Muscle of back (tissue), 11 donors: ENCODE results near the gene PLXNA2. TPM values are rescaled to one million over a fixed set of nuclear protein-coding genes. Genes with fewer than 3 reads are reported as not detected.

Source experiments
- DNase-seq, 3 donors: peaks; one replicate each; pipeline versions ENCODE4 v3.0.0 to v3.0.0-alpha.2; 2013
- polyA plus RNA-seq, 10 donors: library from polyadenylated mRNA; unstranded; fragments of 120-200 nt; gene quantifications; one replicate each; pipeline ENCODE4 v1.2.1, GENCODE V29; 2013; ENCODE audit not compliant: insufficient read length in 10 of 10

The PLXNA2 gene
- polyA plus RNA-seq, 10 donors = 22.9 to 37.9 (median 30.8) TPM

DNA sequence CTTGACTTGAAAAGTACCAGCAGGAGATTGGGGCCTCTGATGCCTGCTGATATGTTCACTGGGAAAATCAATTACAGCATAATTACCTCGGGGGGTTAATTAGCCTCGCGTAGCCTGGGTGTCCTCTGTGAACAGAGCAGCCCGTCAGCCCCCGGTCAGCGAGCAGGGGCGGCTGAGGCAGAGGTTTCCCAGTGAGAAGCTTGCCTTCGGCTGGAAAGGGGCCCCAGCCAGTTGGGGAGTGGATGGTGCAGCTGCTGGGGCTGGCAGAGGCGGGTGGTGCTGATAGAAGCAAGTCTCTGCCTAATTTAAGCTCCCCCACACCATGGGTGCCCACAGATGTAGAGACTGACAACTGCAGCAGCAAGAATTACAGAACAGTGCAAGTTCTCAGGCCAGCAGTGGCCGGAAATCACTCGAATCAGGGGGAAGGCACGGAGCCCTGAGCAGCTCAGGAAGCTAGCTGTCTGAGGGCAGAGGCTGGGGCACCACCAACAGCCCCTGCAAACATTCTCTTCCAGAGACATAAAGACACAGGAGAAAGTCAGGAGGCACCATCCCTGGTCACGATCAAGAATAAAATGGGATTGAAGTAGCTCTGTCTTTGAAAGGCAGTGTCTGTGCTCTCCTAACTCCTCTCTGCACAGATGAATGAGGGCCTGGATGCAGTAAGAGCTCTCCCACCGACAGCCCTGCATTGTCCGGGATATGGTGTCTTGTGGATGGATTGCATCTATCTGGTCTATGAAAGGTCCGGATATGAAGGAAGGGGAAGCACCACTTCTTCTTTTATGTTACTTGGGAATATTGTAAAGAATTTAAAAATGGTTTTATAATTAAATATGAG is 166.7 kb downstream of the PLXNA2 start:
- peak in 1 of 3 donors; percentile 70 for DNase-seq

- no peak for DNase-seq
These were observed 169.8 kb downstream of the PLXNA2 start for GRCh38 chr1:208074353-208074752.

DNA sequence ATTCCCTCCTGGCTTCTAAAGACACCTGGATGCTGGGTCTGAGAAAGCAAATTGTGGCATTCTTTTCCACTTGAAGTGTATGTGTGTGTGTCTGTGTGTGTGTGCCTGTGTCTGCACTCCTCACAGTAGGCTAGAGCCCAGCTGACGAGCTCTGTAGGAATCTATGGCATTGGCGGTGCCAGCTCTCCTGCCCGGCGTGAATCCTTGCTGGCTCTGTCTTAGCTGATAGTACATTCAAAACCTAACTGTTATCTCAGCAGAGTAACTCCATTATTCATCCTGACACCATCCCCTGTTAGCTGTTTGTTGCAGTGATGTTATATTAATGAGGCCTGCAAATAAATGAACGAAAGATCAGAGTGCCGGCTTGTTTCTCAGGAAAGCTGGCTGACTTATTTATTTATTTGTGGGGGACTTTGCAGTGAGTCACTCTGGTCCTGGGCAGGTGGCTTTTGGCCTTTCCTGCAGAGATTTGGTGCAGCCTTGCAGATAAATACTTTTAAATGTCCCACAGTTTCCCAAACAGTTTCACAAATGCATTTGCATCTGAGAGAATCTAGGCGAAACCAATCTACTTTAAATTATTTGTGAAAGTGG is 172.7 kb downstream of the PLXNA2 start:
- DNase-seq = no peak

GRCh38 chr1:208069908-208070307 is 174.3 kb downstream of the PLXNA2 start:
- DNase-seq = no peak

- no peak for DNase-seq
These were observed 174.9 kb downstream of the PLXNA2 start for GRCh38 chr1:208069317-208069716.

- no peak for DNase-seq
These were observed 175.3 kb downstream of the PLXNA2 start for GRCh38 chr1:208068908-208069307.

- DNase-seq = no peak
These were observed 175.8 kb downstream of the PLXNA2 start for GRCh38 chr1:208068407-208068806.

DNA sequence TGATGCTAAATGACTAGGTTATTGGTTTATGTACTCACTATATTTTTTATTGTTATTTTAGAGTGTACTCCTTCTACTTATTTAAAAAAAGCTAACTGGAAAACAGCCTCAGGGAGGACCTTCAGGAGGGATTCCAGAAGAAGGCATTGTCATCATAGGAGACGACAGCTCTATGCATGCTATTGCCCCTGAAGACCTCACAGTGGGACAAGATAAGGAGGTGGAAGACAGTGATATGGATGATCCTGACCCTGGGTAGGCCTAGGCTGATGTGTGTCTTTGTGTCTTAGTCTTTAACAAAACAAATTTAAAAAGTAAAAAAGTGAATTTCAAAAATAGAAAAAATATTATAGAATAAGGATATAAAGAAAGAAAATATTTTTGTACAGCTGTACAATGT is 177.6 kb downstream of the PLXNA2 start:
- DNase-seq = no peak

- peak in 1 of 3 donors; percentile 49 for DNase-seq
These were observed 178.3 kb downstream of the PLXNA2 start for GRCh38 chr1:208065862-208066261.

GRCh38 chr1:208061632-208062031 is 182.6 kb downstream of the PLXNA2 start:
- no peak for DNase-seq

DNA sequence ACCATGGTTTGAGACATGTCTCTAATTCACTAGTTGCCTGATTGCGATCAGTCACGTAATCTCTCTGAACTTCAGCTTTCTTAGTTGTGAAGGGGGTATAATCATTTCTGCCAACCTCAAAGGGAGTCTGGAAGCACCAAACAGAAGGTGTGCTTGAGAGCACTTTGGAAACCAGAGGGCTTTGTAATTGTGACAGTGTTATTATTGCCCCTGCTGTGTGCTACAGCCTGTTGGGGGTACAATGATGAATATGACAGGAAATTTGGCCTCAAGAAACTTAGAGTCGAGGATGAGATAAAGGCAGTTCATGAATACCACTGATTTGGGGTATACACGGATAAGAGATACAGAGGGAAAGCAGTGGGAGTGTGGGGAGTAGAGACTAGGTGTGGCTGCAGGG is 183.1 kb downstream of the PLXNA2 start:
- no peak for DNase-seq

GRCh38 chr1:208060215-208060869 is 183.8 kb downstream of the PLXNA2 start:
- DNase-seq = no peak

DNA sequence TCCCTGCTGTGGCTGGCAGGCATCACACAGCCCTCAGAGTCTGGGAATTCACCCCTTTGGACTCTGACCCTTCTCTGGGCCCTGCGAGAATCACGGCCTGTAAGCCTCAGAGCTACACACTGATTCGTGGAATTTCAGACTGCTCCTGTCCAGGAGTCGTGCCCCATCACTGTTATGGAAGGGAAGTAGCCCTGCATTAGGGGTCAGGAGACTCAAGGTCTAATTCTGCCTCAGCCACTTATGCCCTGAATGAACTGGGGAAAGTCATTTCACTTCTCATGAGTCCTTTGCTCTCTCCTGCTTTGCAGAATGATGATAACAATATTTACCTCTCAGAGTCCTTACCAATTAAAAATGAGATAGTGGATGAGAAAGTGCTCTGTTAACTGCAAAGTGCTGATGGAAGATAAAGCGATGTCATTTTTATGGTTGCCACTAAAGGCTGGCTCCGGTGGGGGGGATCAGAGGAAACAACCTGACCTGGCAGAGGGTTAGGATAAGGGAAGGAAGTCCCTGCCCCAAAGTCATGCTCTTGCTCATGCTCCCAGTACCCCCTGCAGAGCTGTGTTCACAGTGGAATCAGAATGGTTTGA is 184.7 kb downstream of the PLXNA2 start:
- DNase-seq = no peak

GRCh38 chr1:208058756-208059155 is 185.4 kb downstream of the PLXNA2 start:
- DNase-seq = no peak

GRCh38 chr1:208058267-208058666 is 185.9 kb downstream of the PLXNA2 start:
- no peak for DNase-seq

GRCh38 chr1:208057056-208057455 is 187.1 kb downstream of the PLXNA2 start:
- DNase-seq = no peak

- DNase-seq = no peak
These were observed 188.6 kb downstream of the PLXNA2 start for GRCh38 chr1:208055535-208055934.

- no peak for DNase-seq
These were observed 189.2 kb downstream of the PLXNA2 start for GRCh38 chr1:208054911-208055379.

DNA sequence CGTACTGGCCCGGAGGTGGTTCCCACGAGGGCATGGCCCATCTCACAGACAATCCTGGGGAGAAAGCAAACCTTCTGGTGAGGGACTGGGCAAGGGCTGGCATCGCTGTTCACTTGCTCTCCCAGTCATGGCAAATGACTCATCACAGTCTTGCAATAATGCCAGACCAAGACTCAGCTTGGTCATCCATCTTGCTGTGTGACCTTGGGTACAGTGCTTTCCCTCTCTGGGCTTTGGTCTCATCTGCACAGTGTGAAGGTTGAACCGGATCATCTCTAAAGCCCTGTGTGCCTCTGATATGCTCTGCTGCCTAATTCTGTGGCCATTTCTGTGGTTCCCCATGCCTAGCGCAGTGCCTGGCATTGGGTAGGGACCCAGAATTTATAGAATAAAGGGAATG is 189.7 kb downstream of the PLXNA2 start:
- no peak for DNase-seq

- no peak for DNase-seq
These were observed 190.5 kb downstream of the PLXNA2 start for GRCh38 chr1:208053661-208054060.

GRCh38 chr1:208052926-208053407 is 191.2 kb downstream of the PLXNA2 start:
- no peak for DNase-seq

DNA sequence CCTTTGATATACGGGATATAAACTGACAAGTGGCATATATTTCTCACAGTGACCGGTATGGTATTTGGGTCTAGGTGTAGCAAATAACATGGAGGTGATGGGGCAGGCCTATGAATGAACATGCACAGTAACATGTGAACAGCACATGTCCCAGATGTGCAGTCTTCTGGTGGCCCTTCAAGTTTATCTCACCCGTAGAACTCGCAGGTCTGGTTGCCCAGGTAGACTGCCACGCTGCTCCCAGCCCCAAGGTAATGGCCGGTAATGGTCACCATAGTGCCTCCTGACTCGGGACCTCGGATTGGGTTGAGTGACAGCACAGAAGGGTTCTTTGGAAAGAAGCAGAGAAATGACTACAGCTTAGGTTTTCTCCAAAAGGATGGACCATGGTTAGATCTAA is 192.0 kb downstream of the PLXNA2 start:
- no peak for DNase-seq
